IMR-90 (cell line): Measurements from ENCODE around the gene PTCD1. TPM values are rescaled to one million over a fixed set of nuclear protein-coding genes. Genes with fewer than 3 reads are reported as not detected.
A peak's percentile ranks its signal among the peaks of the same experiment; 100 is the strongest.

Experiments
- ATAC-seq: fragments of 200-7000 bp; cut with Tn5 transposase; 2 replicates; pipeline ENCODE4 v1.9.1; 2020; ENCODE audit warnings: low read depth, mild to moderate bottlenecking, moderate library complexity
- BruUV-seq: library from RNA; stranded (reverse); fragments of 400-500 nt; replicated peaks from 2 replicates; lab custom pipeline; 2021; lab: Mats Ljungman, UMichigan
- CTCF ChIA-PET: fragments of 300-600 bp; formaldehyde crosslinking; extraction: SDS; loops from one replicate; lab custom pipeline; 2021; ENCODE audit warnings: antibody characterized with exemption; lab: Yijun Ruan, JAX
- POLR2A ChIA-PET: fragments of 300-600 bp; sonication (Branson Sonifier 250); formaldehyde crosslinking; loops from one replicate; lab custom pipeline; 2022; ENCODE audit warnings: antibody characterized with exemption; ENCODE audit not compliant: unreplicated experiment; lab: Charles Lee
- DNase-seq: peaks from one replicate; pipeline ENCODE4 v3.0.0; 2013
- H2AFZ ChIP-seq: replicated peaks from 2 replicates; pipeline ENCODE3; 2013; ENCODE audit warnings: low read length, mild to moderate bottlenecking; ENCODE audit not compliant: poor library complexity
- H2AK5ac ChIP-seq: 2 replicates; pipeline ENCODE4 v1.6.1; 2013; ENCODE audit warnings: low read depth, low read length, inconsistent platforms
- H2AK9ac ChIP-seq: replicated peaks from 2 replicates; pipeline ENCODE3; 2013; ENCODE audit warnings: mild to moderate bottlenecking, low read depth, low read length, moderate library complexity; ENCODE audit not compliant: poor library complexity
- H2BK120ac ChIP-seq: 2 replicates; pipeline ENCODE4 v1.6.1; 2013; ENCODE audit warnings: low read depth, low read length, inconsistent platforms
- H2BK15ac ChIP-seq: 3 replicates; pipeline ENCODE4 v1.6.1; 2013; ENCODE audit warnings: low read depth, low read length, inconsistent platforms
- H2BK20ac ChIP-seq: 2 replicates; pipeline ENCODE4 v1.6.1; 2013; ENCODE audit warnings: low read depth, mild to moderate bottlenecking, inconsistent platforms, low read length, moderate library complexity
- H2BK5ac ChIP-seq: 2 replicates; pipeline ENCODE4 v1.6.1; 2013; ENCODE audit warnings: mild to moderate bottlenecking, low read depth, low read length, inconsistent platforms; ENCODE audit not compliant: poor library complexity, severe bottlenecking
- H3K14ac ChIP-seq: replicated peaks from 2 replicates; pipeline ENCODE4 v1.6.1; 2013; ENCODE audit warnings: low read depth, low read length, inconsistent platforms
- H3K18ac ChIP-seq: 2 replicates; pipeline ENCODE4 v1.6.1; 2013; ENCODE audit warnings: low read depth, low read length, control low read depth
- H3K23ac ChIP-seq: 2 replicates; pipeline ENCODE4 v1.6.1; 2013; ENCODE audit warnings: low read depth, low read length, inconsistent platforms
- H3K27ac ChIP-seq: 2 replicates; pipeline ENCODE4 v1.5.1; 2013; ENCODE audit warnings: mild to moderate bottlenecking, control low read depth, low read length; ENCODE audit not compliant: insufficient read depth
- H3K27me3 ChIP-seq: 2 replicates; pipeline ENCODE4 v1.6.1; 2013; ENCODE audit warnings: low read length; ENCODE audit not compliant: control insufficient read depth, insufficient read depth
- H3K36me3 ChIP-seq: 2 replicates; pipeline ENCODE4 v1.6.1; 2013; ENCODE audit warnings: low read length, mixed read lengths; ENCODE audit not compliant: control insufficient read depth, insufficient read depth
- H3K4ac ChIP-seq: 2 replicates; pipeline ENCODE4 v1.6.1; 2013; ENCODE audit warnings: low read depth, low read length, inconsistent platforms
- H3K4me1 ChIP-seq: 2 replicates; pipeline ENCODE4 v1.6.1; 2013; ENCODE audit warnings: low read length, mixed read lengths; ENCODE audit not compliant: control insufficient read depth, insufficient read depth
- H3K4me2 ChIP-seq: 2 replicates; pipeline ENCODE4 v1.6.1; 2013; ENCODE audit warnings: low read depth, mild to moderate bottlenecking, control low read depth, low read length, moderate library complexity
- H3K4me3 ChIP-seq: 2 replicates; pipeline ENCODE4 v1.5.1; 2013; ENCODE audit warnings: low read depth, mild to moderate bottlenecking, control low read depth, low read length, moderate library complexity; ENCODE audit not compliant: insufficient read depth
- H3K56ac ChIP-seq: 2 replicates; pipeline ENCODE4 v1.6.1; 2013; ENCODE audit warnings: low read length, inconsistent platforms; ENCODE audit not compliant: insufficient read depth; ENCODE audit errors: extremely low read depth
- H3K79me1 ChIP-seq, 2 experiments: 2 replicates each; pipeline ENCODE4 v1.6.1; 2013; ENCODE audit warnings: low read length in 2 of 2, inconsistent platforms in 1 of 2, low read depth in 1 of 2
- H3K9ac ChIP-seq: 2 replicates; pipeline ENCODE4 v1.6.1; 2013; ENCODE audit warnings: low read depth, low read length, control low read depth
- H3K9me1 ChIP-seq: 2 replicates; pipeline ENCODE4 v1.6.1; 2013; ENCODE audit warnings: low read length, inconsistent platforms; ENCODE audit not compliant: insufficient read depth
- H3K9me3 ChIP-seq: 2 replicates; pipeline ENCODE4 v1.6.1; 2013; ENCODE audit warnings: low read length; ENCODE audit not compliant: control insufficient read depth, insufficient read depth
- H4K20me1 ChIP-seq: 2 replicates; pipeline ENCODE4 v1.6.1; 2013; ENCODE audit warnings: low read length, inconsistent platforms; ENCODE audit not compliant: insufficient read depth
- H4K5ac ChIP-seq: 2 replicates; pipeline ENCODE4 v1.6.1; 2013; ENCODE audit warnings: mild to moderate bottlenecking, low read depth, low read length, control low read depth
- H4K8ac ChIP-seq, 2 experiments: 2 replicates each; pipeline ENCODE4 v1.6.1; 2013; ENCODE audit warnings: low read depth in 2 of 2, low read length in 2 of 2, control low read depth in 1 of 2, inconsistent platforms in 1 of 2
- H4K91ac ChIP-seq: 2 replicates; pipeline ENCODE4 v1.6.1; 2013; ENCODE audit warnings: low read depth, low read length, inconsistent platforms; ENCODE audit not compliant: insufficient read depth
- CEBPB ChIP-seq: IDR thresholded peaks from 2 replicates; pipeline ENCODE4 v1.6.1; 2012; ENCODE audit warnings: low read depth, low read length, improper control_type of control experiment
- CHD1 ChIP-seq: IDR thresholded peaks from 2 replicates; pipeline ENCODE4 v1.6.1; 2012; ENCODE audit warnings: low read depth, low read length, improper control_type of control experiment
- FOS ChIP-seq: fragments of 150-350 bp; IDR thresholded peaks from 2 replicates; pipeline ENCODE4 v1.6.1; 2016; ENCODE audit warnings: low read depth, low read length
- MAFK ChIP-seq: IDR thresholded peaks from 2 replicates; pipeline ENCODE4 v1.6.1; 2012; ENCODE audit warnings: low read depth, low read length, improper control_type of control experiment
- MXI1 ChIP-seq: IDR thresholded peaks from 2 replicates; pipeline ENCODE4 v1.6.1; 2012; ENCODE audit warnings: low read depth, mild to moderate bottlenecking, low read length, moderate library complexity, borderline replicate concordance
- NFE2L2 ChIP-seq: fragments of 150-350 bp; IDR thresholded peaks from 2 replicates; pipeline ENCODE4 v1.6.1; 2016; ENCODE audit warnings: low read depth, mild to moderate bottlenecking, low read length
- POLR2A ChIP-seq: IDR thresholded peaks from 2 replicates; pipeline ENCODE4 v1.6.1; 2012; ENCODE audit warnings: mild to moderate bottlenecking, low read depth, low read length
- RAD21 ChIP-seq: IDR thresholded peaks from 2 replicates; pipeline ENCODE4 v1.6.1; 2012; ENCODE audit warnings: low read length, improper control_type of control experiment
- RCOR1 ChIP-seq: IDR thresholded peaks from 2 replicates; pipeline ENCODE4 v1.6.1; 2012; ENCODE audit warnings: mild to moderate bottlenecking, low read length, improper control_type of control experiment; ENCODE audit not compliant: insufficient replicate concordance
- RFX5 ChIP-seq: IDR thresholded peaks from 2 replicates; pipeline ENCODE4 v1.8.0; 2012; ENCODE audit warnings: low read depth, mild to moderate bottlenecking, low read length, moderate library complexity
- WGBS, 2 experiments: methylation state at CpG; one replicate each; pipeline versions ENCODE4 v1.1.5 to v1.1.7; 2013; ENCODE audit warnings: missing lambda C conversion rate in 2 of 2; ENCODE audit not compliant: insufficient read length in 1 of 2; ENCODE audit errors: extremely low coverage in 2 of 2; 5-methylcytosine and 5-hydroxymethylcytosine counted together
- dilution Hi-C: fragments of 300-500 bp; cut with HindIII; formaldehyde crosslinking; loops from one replicate; pipeline ENCODE4 v1.14.3; 2018; ENCODE audit warnings: low sequenced_read_pairs; ENCODE audit not compliant: unreplicated experiment
- in situ Hi-C: fragments of 300-500 bp; cut with MboI; formaldehyde crosslinking; loops from 3 replicates; pipeline ENCODE4 v1.14.3; 2019; ENCODE audit warnings: low sequenced_read_pairs, inconsistent platforms, mixed read lengths
- intact Hi-C: fragments of 100-400 bp; cut with micrococcal nuclease; formaldehyde crosslinking; loops from 2 replicates; pipeline ENCODE4 v1.10.0; 2022
- polyA plus RNA-seq, 3 experiments: library from polyadenylated mRNA; depleted of rRNA; stranded (reverse); fragments of >200 nt; gene quantifications; 2 replicates each; pipeline ENCODE4 v1.2.3, GENCODE V29; 2012; ENCODE audit warnings: low replicate concordance in 1 of 3
- total RNA-seq: library from RNA; depleted of rRNA; stranded (reverse); fragments of >200 nt; gene quantifications from 2 replicates; pipeline ENCODE4 v1.2.3, GENCODE V29; 2012
- TF ChIP-seq, protein P1 (sequence below): conservative IDR thresholded peaks from 2 replicates; pipeline ENCODE4 v1.5.1; 2012; ENCODE audit warnings: mild to moderate bottlenecking, low read depth, low read length, improper control_type of control experiment
- TF ChIP-seq, protein P2 (sequence below): fragments of 150-350 bp; IDR thresholded peaks from 2 replicates; pipeline ENCODE4 v1.6.1; 2017; ENCODE audit warnings: mild to moderate bottlenecking, antibody characterized with exemption, low read length, low read depth

Gene PTCD1
- total and polyA plus RNA-seq, 2 of the 4 experiments (the other 2 are of a cell fraction): 2.2 to 4.0 TPM

- no peak for TF ChIP-seq CEBPB
These were observed 57.6 kb downstream of the PTCD1 start (continued) for GRCh38 chr7:99380823-99381663.

DNA sequence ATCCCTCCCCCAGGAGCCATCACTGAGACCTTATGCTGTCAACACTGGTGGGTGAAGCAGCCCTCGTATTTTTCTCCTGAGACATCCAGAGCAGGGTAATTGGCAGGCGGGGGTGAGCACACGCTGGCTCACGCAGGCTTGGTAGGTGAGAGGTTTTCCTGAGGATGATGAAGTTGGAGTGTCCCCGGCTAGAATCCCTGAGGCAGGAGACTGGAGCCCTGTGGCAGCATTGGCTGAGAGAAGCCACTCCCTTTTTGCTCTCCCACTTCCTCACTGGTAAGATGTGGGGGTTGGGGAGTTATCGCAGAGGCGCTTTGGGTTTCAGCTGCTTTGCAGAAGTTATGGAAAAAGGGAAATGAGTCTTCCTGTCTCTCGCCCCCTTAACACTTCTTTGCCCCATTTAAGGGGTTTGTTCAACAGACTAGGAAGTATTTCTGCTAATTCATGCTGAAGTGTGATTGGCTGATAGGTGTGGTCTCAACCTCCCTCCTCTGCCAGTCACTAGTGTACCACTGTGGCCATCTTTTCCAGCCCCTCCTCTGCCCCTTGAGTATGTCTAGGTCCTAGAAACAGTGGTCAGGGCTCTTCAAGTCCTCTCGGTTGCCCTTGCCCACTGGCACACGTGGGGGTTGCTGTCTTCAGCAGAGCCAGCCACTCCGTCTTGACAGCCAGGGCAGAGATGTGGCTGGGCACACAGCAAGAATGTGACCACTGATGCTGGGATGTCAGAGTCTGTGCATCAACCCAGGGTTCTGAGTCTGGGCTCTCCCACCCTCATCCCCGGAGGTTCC lies 58.4 kb downstream of the PTCD1 start:
- BruUV-seq: no TSS peak
- H3K4me3 ChIP-seq: no peak overlapping the region
- in situ Hi-C loops: no loop called here
- no peak for TF ChIP-seq RAD21
- TF ChIP-seq RCOR1: no peak
- TF ChIP-seq MAFK: no peak
- TF ChIP-seq, protein P1, sequence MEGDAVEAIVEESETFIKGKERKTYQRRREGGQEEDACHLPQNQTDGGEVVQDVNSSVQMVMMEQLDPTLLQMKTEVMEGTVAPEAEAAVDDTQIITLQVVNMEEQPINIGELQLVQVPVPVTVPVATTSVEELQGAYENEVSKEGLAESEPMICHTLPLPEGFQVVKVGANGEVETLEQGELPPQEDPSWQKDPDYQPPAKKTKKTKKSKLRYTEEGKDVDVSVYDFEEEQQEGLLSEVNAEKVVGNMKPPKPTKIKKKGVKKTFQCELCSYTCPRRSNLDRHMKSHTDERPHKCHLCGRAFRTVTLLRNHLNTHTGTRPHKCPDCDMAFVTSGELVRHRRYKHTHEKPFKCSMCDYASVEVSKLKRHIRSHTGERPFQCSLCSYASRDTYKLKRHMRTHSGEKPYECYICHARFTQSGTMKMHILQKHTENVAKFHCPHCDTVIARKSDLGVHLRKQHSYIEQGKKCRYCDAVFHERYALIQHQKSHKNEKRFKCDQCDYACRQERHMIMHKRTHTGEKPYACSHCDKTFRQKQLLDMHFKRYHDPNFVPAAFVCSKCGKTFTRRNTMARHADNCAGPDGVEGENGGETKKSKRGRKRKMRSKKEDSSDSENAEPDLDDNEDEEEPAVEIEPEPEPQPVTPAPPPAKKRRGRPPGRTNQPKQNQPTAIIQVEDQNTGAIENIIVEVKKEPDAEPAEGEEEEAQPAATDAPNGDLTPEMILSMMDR: no peak
- no peak for TF ChIP-seq POLR2A
- TF ChIP-seq FOS: no peak
- no peak for TF ChIP-seq NFE2L2
- no peak for TF ChIP-seq CEBPB
- no peak for TF ChIP-seq MXI1
- TF ChIP-seq, protein P2, sequence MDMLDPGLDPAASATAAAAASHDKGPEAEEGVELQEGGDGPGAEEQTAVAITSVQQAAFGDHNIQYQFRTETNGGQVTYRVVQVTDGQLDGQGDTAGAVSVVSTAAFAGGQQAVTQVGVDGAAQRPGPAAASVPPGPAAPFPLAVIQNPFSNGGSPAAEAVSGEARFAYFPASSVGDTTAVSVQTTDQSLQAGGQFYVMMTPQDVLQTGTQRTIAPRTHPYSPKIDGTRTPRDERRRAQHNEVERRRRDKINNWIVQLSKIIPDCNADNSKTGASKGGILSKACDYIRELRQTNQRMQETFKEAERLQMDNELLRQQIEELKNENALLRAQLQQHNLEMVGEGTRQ: no peak
- no peak for TF ChIP-seq RFX5
- no peak for TF ChIP-seq CHD1

More for the DNA sequence above, 58.4 kb downstream of the PTCD1 start:
- Histone ChIP-seq H2BK20ac (no peak overlapping the region), H4K5ac (peak overlapping the region; percentile 55), H3K18ac (no peak overlapping the region), H3K79me1 (peaks cover 26 to 75% of the 10 kb centered on the region in 2 experiments), H2AFZ (peak overlapping the region; percentile 58), H3K9ac (no peak overlapping the region), H4K8ac (peak overlapping the region in 1 of 2 experiments; percentile 76; a peak in 2 of 4 replicates), H3K56ac (no peak overlapping the region), H3K9me3 (no peaks in the 10 kb centered on the region), H3K4ac (peak overlapping the region; percentile 59), H4K20me1 (peaks cover 62% of the 10 kb centered on the region), H3K4me2 (peak overlapping the region; percentile 42), H3K4me1 (peaks cover 14% of the 10 kb centered on the region), H3K14ac (peak overlapping the region; percentile 62; the same call in 1 of the 2 replicates), H3K9me1 (peaks cover 13% of the 10 kb centered on the region), H2AK9ac (peak overlapping the region; percentile 67), H2BK120ac (peak overlapping the region; percentile 30; the same call in 1 of the 2 replicates), H4K91ac (no peak overlapping the region), H2AK5ac (peak overlapping the region; percentile 73), H3K36me3 (peaks cover 6% of the 10 kb centered on the region), H2BK15ac (no peak overlapping the region), H3K23ac (peak overlapping the region; percentile 70; the same call in 1 of the 2 replicates), H3K27ac (peak overlapping the region; percentile 26), H3K27me3 (no peaks in the 10 kb centered on the region), H2BK5ac (peak overlapping the region; percentile 68)
- intact Hi-C loops: no loop called here
- ATAC-seq (peak; percentile 44), DNase-seq (peak; percentile 44)
- CTCF ChIA-PET: no interaction called here
- dilution Hi-C loops: no loop called here
- WGBS, 2 experiments: 40% methylated on average over 4 of the region's 12 CpGs; no CpG with 5 or more reads in 1 of the 2 experiments
- POLR2A ChIA-PET: interaction anchor here (1.2 kb wide), 1 partner anchor 53 kb away, joined by 4 read pairs; no protein-coding TSS in a partner anchor
